Prostate gland (tissue), 2 donors: ENCODE measurements around the gene ACIN1.

ENCODE experiments used
- POLR2A ChIP-seq: fragments of 450-650 bp; IDR thresholded peaks from one replicate; pipeline ENCODE4 v1.6.1; 2016; ENCODE audit warnings: antibody characterized with exemption, mild to moderate bottlenecking
- POLR2AphosphoS5 ChIP-seq: sonication (generic); formaldehyde crosslinking; IDR thresholded peaks from one replicate; pipeline ENCODE4 v1.6.1; 2017; ENCODE audit warnings: antibody characterized with exemption
- TF ChIP-seq, protein P1 (sequence below), 4 experiments: fragments of 200-600 bp in 2 of 4; fragments of 450-650 bp in 2 of 4; sonication (generic) in 2 of 4; IDR thresholded peaks; 1 replicate in 3 of 4; 2 replicates in 1 of 4; pipeline ENCODE4 v1.5.1; 2016 to 2019; ENCODE audit warnings: antibody characterized with exemption in 4 of 4, mild to moderate bottlenecking in 2 of 4, moderate library complexity in 2 of 4

DNA sequence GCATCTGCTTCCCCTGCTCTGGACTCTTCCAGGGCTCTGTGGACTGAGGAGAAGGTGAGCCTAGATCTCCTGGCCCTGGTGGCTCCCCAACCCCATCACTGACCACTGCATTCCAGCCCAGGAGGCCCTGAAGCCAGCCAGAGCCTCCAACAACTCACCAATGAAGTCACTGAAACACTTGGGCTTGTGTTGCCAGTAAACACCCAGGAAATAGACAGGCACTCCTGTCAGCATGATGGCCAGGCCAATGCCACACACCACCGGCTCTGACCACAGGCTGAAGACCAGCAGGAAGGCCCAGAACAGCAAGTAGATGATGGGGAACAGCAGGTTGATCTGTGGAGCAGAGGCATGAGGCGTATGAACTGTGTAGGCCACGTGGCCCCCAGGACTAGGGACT is 32.9 kb upstream of the ACIN1 start:
- TF ChIP-seq, protein P1, sequence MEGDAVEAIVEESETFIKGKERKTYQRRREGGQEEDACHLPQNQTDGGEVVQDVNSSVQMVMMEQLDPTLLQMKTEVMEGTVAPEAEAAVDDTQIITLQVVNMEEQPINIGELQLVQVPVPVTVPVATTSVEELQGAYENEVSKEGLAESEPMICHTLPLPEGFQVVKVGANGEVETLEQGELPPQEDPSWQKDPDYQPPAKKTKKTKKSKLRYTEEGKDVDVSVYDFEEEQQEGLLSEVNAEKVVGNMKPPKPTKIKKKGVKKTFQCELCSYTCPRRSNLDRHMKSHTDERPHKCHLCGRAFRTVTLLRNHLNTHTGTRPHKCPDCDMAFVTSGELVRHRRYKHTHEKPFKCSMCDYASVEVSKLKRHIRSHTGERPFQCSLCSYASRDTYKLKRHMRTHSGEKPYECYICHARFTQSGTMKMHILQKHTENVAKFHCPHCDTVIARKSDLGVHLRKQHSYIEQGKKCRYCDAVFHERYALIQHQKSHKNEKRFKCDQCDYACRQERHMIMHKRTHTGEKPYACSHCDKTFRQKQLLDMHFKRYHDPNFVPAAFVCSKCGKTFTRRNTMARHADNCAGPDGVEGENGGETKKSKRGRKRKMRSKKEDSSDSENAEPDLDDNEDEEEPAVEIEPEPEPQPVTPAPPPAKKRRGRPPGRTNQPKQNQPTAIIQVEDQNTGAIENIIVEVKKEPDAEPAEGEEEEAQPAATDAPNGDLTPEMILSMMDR (IDR thresholded peaks at IDR 0.05), result no peak
- TF ChIP-seq POLR2AphosphoS5, result no peak
- TF ChIP-seq POLR2A, result no peak
